Mesenchymal stem cell (in vitro differentiated cells and primary cell): ENCODE measurements around the gene ATP6V0C.

Source experiments
- DNase-seq: peaks from one replicate; pipeline ENCODE4 v3.0.0-alpha.2; 2013
- H2AFZ ChIP-seq: one replicate; pipeline ENCODE4 v1.6.1; 2013; ENCODE audit warnings: low read depth, mild to moderate bottlenecking, control low read depth, inconsistent platforms, low read length, moderate library complexity
- H2AK5ac ChIP-seq: 2 replicates; pipeline ENCODE4 v1.6.1; 2013; ENCODE audit warnings: low read length, moderate library complexity, mild to moderate bottlenecking, inconsistent platforms; ENCODE audit not compliant: severe bottlenecking
- H2BK120ac ChIP-seq: one replicate; pipeline ENCODE4 v1.6.1; 2013; ENCODE audit warnings: low read depth, mild to moderate bottlenecking, inconsistent platforms, low read length, moderate library complexity
- H2BK12ac ChIP-seq, 2 experiments: one replicate each; pipeline ENCODE4 v1.6.1; 2013; ENCODE audit warnings: inconsistent platforms in 2 of 2, low read length in 2 of 2, mild to moderate bottlenecking in 2 of 2, moderate library complexity in 2 of 2, control low read depth in 1 of 2
- H2BK15ac ChIP-seq: one replicate; pipeline ENCODE4 v1.6.1; 2013; ENCODE audit warnings: mild to moderate bottlenecking, low read depth, inconsistent platforms; ENCODE audit not compliant: poor library complexity, severe bottlenecking
- H2BK5ac ChIP-seq: 2 replicates; pipeline ENCODE4 v1.6.1; 2013; ENCODE audit warnings: low read depth, mild to moderate bottlenecking, low read length, control low read depth, inconsistent platforms; ENCODE audit not compliant: poor library complexity, severe bottlenecking
- H3K14ac ChIP-seq, 2 experiments: one replicate each; pipeline ENCODE4 v1.6.1; 2013; ENCODE audit warnings: inconsistent platforms in 2 of 2, low read length in 2 of 2, control low read depth in 1 of 2, mild to moderate bottlenecking in 1 of 2, moderate library complexity in 1 of 2
- H3K18ac ChIP-seq, 2 experiments: one replicate each; pipeline ENCODE4 v1.6.1; 2013; ENCODE audit warnings: inconsistent platforms in 2 of 2, low read length in 2 of 2, control low read depth in 1 of 2, low read depth in 1 of 2, mild to moderate bottlenecking in 1 of 2
- H3K23ac ChIP-seq, 2 experiments: one replicate each; pipeline ENCODE4 v1.6.1; 2013; ENCODE audit warnings: inconsistent platforms in 2 of 2, low read length in 2 of 2, mild to moderate bottlenecking in 2 of 2, moderate library complexity in 2 of 2, control low read depth in 1 of 2
- H3K27ac ChIP-seq: 2 replicates; pipeline ENCODE4 v1.5.1; 2013; ENCODE audit warnings: mild to moderate bottlenecking, moderate library complexity, low read length, control low read depth, inconsistent platforms; ENCODE audit not compliant: poor library complexity, severe bottlenecking
- H3K27me3 ChIP-seq, 2 experiments: 2 replicates each; pipeline versions ENCODE4 v1.6.1 to v1.7.0; 2013; ENCODE audit warnings: low read length in 2 of 2, mild to moderate bottlenecking in 2 of 2, moderate library complexity in 2 of 2, control low read depth in 1 of 2, inconsistent platforms in 1 of 2; ENCODE audit not compliant: control insufficient read depth in 1 of 2, insufficient read depth in 1 of 2
- H3K36me3 ChIP-seq, 2 experiments: 2 replicates each; pipeline versions ENCODE4 v1.6.1 to v1.7.0; 2013; ENCODE audit warnings: low read length in 2 of 2, control low read depth in 1 of 2, inconsistent platforms in 1 of 2, low read depth in 1 of 2, mild to moderate bottlenecking in 1 of 2; ENCODE audit not compliant: insufficient read depth in 2 of 2, control insufficient read depth in 1 of 2
- H3K4ac ChIP-seq, 2 experiments: one replicate each; pipeline ENCODE4 v1.6.1; 2013; ENCODE audit warnings: inconsistent platforms in 2 of 2, low read length in 2 of 2, mild to moderate bottlenecking in 2 of 2, moderate library complexity in 2 of 2, control low read depth in 1 of 2, low read depth in 1 of 2
- H3K4me1 ChIP-seq: 2 replicates; pipeline ENCODE4 v1.6.1; 2013; ENCODE audit warnings: low read depth, low read length, control low read depth; ENCODE audit not compliant: control insufficient read depth, insufficient read depth
- H3K4me2 ChIP-seq: 2 replicates; pipeline ENCODE4 v1.6.1; 2013; ENCODE audit warnings: low read length, mild to moderate bottlenecking, inconsistent platforms; ENCODE audit not compliant: poor library complexity, severe bottlenecking
- H3K4me3 ChIP-seq, 2 experiments: 2 replicates each; pipeline versions ENCODE4 v1.5.1 to v1.7.0; 2013; ENCODE audit warnings: low read length in 2 of 2, mild to moderate bottlenecking in 2 of 2, control low read depth in 1 of 2, low read depth in 1 of 2; ENCODE audit not compliant: insufficient read depth in 1 of 2
- H3K79me1 ChIP-seq: replicated peaks from 2 replicates; pipeline ENCODE4 v1.6.1; 2013; ENCODE audit warnings: mild to moderate bottlenecking, control low read depth, low read length, inconsistent platforms; ENCODE audit not compliant: poor library complexity, severe bottlenecking
- H3K9ac ChIP-seq: 2 replicates; pipeline ENCODE4 v1.7.0; 2013; ENCODE audit warnings: mild to moderate bottlenecking, low read length, moderate library complexity
- H3K9me3 ChIP-seq: 2 replicates; pipeline ENCODE4 v1.7.0; 2013; ENCODE audit warnings: mild to moderate bottlenecking, low read length; ENCODE audit not compliant: control insufficient read depth
- H4K8ac ChIP-seq: one replicate; pipeline ENCODE4 v1.6.1; 2013; ENCODE audit warnings: inconsistent platforms, mild to moderate bottlenecking, low read length, moderate library complexity
- H4K91ac ChIP-seq: one replicate; pipeline ENCODE4 v1.6.1; 2013; ENCODE audit warnings: mild to moderate bottlenecking, low read length, inconsistent platforms
- WGBS: methylation state at CpG from one replicate; pipeline ENCODE4 v1.1.7; 2013; ENCODE audit warnings: mixed read lengths; 5-methylcytosine and 5-hydroxymethylcytosine counted together

The ATP6V0C gene

DNA sequence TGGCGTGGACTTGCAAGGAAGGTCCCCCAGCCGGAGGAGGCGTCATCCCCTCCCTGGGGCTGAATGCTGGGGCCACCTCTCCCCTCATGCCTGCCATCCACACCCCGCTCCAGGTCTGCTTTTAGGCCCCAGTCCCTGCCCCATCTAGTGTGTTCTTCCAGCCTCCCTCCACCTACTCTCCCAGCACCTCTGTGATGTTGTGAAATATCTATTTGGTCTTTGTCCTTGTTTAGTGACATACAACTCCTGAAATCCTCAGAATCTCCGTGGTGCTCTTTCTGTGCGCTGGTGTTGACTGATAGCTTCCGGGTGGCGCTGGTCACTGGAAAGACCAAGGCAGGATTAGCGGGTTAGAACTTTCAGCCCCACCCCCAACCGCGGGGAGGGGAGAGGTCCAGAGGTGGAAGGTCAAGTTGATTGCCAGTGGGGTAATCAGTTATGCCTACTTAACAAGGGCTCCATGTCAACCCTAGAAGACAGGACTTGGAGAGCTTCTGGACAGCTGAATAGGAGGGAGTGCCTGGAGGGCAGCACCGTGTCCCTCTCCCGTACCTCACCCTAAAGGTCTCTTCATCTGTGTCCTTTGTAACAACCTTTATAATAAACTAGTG lies 28.7 kb upstream of the ATP6V0C start:
- Histone ChIP-seq H3K79me1 (peaks cover 51% of the 10 kb centered on the region), H2AFZ (no peak overlapping the region), H3K4me2 (no peak overlapping the region), H4K8ac (no peak overlapping the region), H2BK120ac (no peak overlapping the region), H2BK5ac (no peak overlapping the region), H2BK15ac (no peak overlapping the region), H3K27me3 (no peaks in the 10 kb centered on the region), H2AK5ac (no peak overlapping the region), H3K23ac (no peak overlapping the region), H3K9me3 (no peaks in the 10 kb centered on the region), H3K18ac (no peak overlapping the region), H3K36me3 (peaks cover 0 to 20% of the 10 kb centered on the region in 2 experiments), H3K4ac (no peak overlapping the region), H3K9ac (no peak overlapping the region), H4K91ac (no peak overlapping the region), H2BK12ac (no peak overlapping the region), H3K4me3 (no peak overlapping the region), H3K14ac (no peak overlapping the region), H3K27ac (no peak overlapping the region), H3K4me1 (peaks cover 21% of the 10 kb centered on the region)
- no peak for DNase-seq
- 92% methylated on average over 10 of the region's 13 CpGs for WGBS

DNA sequence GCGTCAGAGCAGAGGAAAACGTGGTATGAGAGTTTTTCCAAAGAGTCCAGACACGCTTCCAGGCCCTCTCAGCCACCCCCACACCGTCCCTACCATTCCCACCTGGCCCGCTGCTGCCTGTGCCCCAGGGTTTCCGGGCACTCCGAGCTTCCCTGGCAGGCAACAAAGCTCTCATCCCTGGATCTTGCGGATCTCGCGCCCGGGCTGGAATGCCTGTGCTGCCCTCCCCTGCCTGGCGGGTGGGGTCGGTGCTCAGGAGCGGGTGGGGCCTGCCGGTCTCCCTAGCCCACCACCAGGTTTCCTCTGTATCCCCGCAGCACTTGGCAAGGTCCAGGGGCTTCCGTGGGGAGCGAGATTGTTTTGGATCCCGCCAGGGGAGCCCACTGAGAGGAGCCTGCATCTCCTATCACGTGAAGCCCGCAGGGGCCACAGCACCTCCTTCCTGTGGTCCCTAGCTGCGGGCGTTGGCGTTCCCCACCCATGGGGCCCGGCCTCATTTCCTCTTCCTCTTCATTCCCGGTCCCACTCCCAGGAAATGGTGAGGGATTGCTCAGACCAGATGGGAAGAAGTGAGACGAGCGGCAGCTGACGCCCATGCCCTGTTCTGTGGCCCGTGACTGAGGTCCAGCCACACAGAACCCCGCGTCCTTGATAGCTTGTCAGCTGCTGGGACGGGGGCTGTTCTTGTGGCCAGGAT lies 27.8 kb upstream of the ATP6V0C start:
- H2BK15ac ChIP-seq = no peak overlapping the region
- peaks cover 3 to 26% of the 10 kb centered on the region in 2 experiments for H3K36me3 ChIP-seq
- no peak overlapping the region for H3K9ac ChIP-seq
- no peak overlapping the region for H3K4ac ChIP-seq
- H2AFZ ChIP-seq = no peak overlapping the region
- no peak overlapping the region for H4K91ac ChIP-seq
- H3K4me1 ChIP-seq = peaks cover 21% of the 10 kb centered on the region
- H4K8ac ChIP-seq = no peak overlapping the region
- no peak overlapping the region for H3K14ac ChIP-seq
- no peaks in the 10 kb centered on the region for H3K9me3 ChIP-seq
- no peak overlapping the region for H3K18ac ChIP-seq
- no peak overlapping the region for H2BK12ac ChIP-seq
- H2BK120ac ChIP-seq = no peak overlapping the region
- H3K23ac ChIP-seq = peak overlapping the region in 1 of 2 experiments; percentile 53
- H3K4me2 ChIP-seq = no peak overlapping the region
- 89% methylated on average over 33 of the region's 33 CpGs for WGBS
- peaks cover 50% of the 10 kb centered on the region for H3K79me1 ChIP-seq
- no peak overlapping the region for H2AK5ac ChIP-seq
- H2BK5ac ChIP-seq = no peak overlapping the region
- H3K4me3 ChIP-seq = no peak overlapping the region
- H3K27ac ChIP-seq = no peak overlapping the region
- H3K27me3 ChIP-seq = no peaks in the 10 kb centered on the region
- DNase-seq = no peak

DNA sequence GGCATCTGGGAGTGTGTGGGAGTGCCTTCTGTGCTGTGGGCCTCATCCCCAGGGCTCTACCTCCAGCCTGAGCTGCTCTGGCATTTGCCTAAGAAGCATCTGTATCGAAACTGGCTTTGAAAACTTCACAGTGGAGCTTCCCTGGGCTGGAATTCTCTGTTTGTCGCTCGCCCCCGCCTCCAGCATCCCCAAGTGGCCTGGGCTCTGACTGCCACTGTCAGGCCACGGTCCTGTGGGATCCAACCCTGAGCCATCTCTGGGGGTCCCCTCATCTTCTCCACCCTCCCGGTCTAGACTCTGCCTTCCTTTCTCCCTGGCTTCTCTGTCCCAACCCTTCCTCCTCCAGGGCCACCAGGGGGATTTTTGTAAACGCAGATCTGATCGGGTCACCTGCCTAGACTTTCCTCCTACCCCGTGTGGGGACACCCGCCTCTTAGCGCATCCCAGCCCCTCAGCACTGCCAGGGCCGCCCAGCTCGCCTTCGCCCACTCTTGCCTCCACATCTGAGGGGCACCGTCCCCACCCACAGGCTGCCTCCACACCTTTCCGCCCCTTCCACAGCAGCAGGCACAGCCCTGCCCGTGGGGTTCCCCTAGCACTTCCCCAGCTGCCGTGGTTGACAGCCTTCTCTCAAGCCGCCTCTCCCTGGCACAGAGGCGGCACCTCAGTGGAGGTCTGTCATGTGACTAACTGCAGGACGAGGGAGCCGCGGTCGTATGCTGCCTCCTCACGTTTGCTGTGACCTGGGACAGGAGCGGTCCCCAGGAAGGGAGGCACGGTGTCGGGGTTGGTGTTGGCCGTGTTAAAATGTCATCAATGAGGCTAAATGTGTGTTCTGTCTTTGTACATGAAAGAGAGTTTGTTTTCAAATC lies 26.9 kb upstream of the ATP6V0C start:
- no peaks in the 10 kb centered on the region for H3K27me3 ChIP-seq
- no peaks in the 10 kb centered on the region for H3K9me3 ChIP-seq
- no peak for DNase-seq
- no peak overlapping the region for H3K4ac ChIP-seq
- H2BK5ac ChIP-seq = no peak overlapping the region
- WGBS = 85% methylated on average over 29 of the region's 29 CpGs
- no peak overlapping the region for H2AFZ ChIP-seq
- H3K14ac ChIP-seq = peak overlapping the region in 1 of 2 experiments; percentile 79
- peaks cover 3 to 26% of the 10 kb centered on the region in 2 experiments for H3K36me3 ChIP-seq
- H2BK120ac ChIP-seq = no peak overlapping the region
- peak overlapping the region; percentile 35 for H4K8ac ChIP-seq
- H2AK5ac ChIP-seq = no peak overlapping the region
- H3K79me1 ChIP-seq = peaks cover 50% of the 10 kb centered on the region
- no peak overlapping the region for H4K91ac ChIP-seq
- no peak overlapping the region for H3K4me3 ChIP-seq
- H3K4me1 ChIP-seq = peaks cover 24% of the 10 kb centered on the region
- no peak overlapping the region for H3K4me2 ChIP-seq
- H3K27ac ChIP-seq = no peak overlapping the region
- no peak overlapping the region for H3K9ac ChIP-seq
- peak overlapping the region in 1 of 2 experiments; percentile 67 for H3K23ac ChIP-seq
- H2BK15ac ChIP-seq = no peak overlapping the region
- peak overlapping the region in 1 of 2 experiments; percentile 50 for H3K18ac ChIP-seq
- peak overlapping the region in 1 of 2 experiments; percentile 37 for H2BK12ac ChIP-seq

DNA sequence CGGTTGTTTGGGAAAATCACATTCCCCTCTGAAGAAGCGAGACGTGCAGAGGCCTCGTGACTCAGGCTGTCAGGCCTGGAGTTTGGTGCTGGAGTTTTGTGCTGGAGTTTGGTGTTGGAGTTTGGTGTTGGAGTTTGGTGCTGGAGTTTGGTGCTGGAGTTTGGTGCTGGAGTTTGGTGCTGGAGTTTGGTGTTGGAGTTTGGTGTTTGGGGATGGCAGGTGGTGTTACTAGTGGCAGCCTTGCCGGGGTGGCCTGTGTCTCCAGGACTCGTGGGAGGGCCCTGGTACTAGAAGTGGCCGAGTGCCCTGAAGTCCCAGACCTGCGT lies 26.3 kb upstream of the ATP6V0C start:
- Histone ChIP-seq H3K4me1 (peaks cover 26% of the 10 kb centered on the region), H3K9me3 (no peaks in the 10 kb centered on the region), H2AK5ac (no peak overlapping the region), H3K4me3 (no peak overlapping the region), H3K23ac (no peak overlapping the region), H3K18ac (no peak overlapping the region), H3K27me3 (no peaks in the 10 kb centered on the region), H4K8ac (no peak overlapping the region), H3K4me2 (no peak overlapping the region), H2BK120ac (no peak overlapping the region), H3K79me1 (peaks cover 48% of the 10 kb centered on the region), H2BK5ac (no peak overlapping the region), H3K36me3 (peaks cover 3 to 23% of the 10 kb centered on the region in 2 experiments), H4K91ac (no peak overlapping the region), H2BK12ac (no peak overlapping the region), H2BK15ac (no peak overlapping the region), H3K27ac (no peak overlapping the region), H3K14ac (no peak overlapping the region), H2AFZ (no peak overlapping the region), H3K9ac (no peak overlapping the region), H3K4ac (peak overlapping the region in 1 of 2 experiments; percentile 1)
- no peak for DNase-seq
- 86% methylated on average over 8 of the region's 8 CpGs for WGBS
